Tibial nerve (tissue), 4 donors: ENCODE measurements around the gene ETV6.

Experiments
- CTCF ChIP-seq, 5 experiments: fragments of 200-600 bp in 3 of 5; fragments of 450-650 bp in 2 of 5; sonication (generic) in 3 of 5; IDR thresholded peaks; one replicate each; pipeline ENCODE4 v1.5.1; 2016 to 2019; ENCODE audit warnings: antibody characterized with exemption in 5 of 5, mild to moderate bottlenecking in 3 of 5, moderate library complexity in 2 of 5
- EP300 ChIP-seq, 2 donors: sonication (generic); formaldehyde crosslinking; IDR thresholded peaks; one replicate each; pipeline ENCODE4 v1.6.1; 2017; ENCODE audit warnings: antibody characterized with exemption in 2 of 2, mild to moderate bottlenecking in 1 of 2
- POLR2A ChIP-seq, 2 donors: fragments of 450-650 bp; IDR thresholded peaks; one replicate each; pipeline ENCODE4 v1.6.1; 2017; ENCODE audit warnings: antibody characterized with exemption in 2 of 2, mild to moderate bottlenecking in 2 of 2, moderate library complexity in 2 of 2

GRCh38 chr12:11685716-11686115 lies 36.2 kb downstream of the ETV6 start:
- TF ChIP-seq POLR2A (IDR thresholded peaks at IDR 0.05) (no peak), CTCF (IDR thresholded peaks at IDR 0.05) (no peak), EP300 (IDR thresholded peaks at IDR 0.05) (no peak)
